HUES6 (cell line): ENCODE results near the gene FAM219B.
"Not testable (repeated sequence)": the region's sequence is repeated elsewhere in the genome, so short reads cannot be mapped to it uniquely, and the experiment has no call there.

Experiments
- H3K27ac ChIP-seq: 2 replicates; pipeline ENCODE4 v1.7.0; 2013; ENCODE audit warnings: low read depth, mild to moderate bottlenecking, low read length, inconsistent platforms
- H3K27me3 ChIP-seq: 2 replicates; pipeline ENCODE4 v1.6.1; 2013; ENCODE audit warnings: low read length; ENCODE audit not compliant: control insufficient read depth, insufficient read depth
- H3K36me3 ChIP-seq: 2 replicates; pipeline ENCODE4 v1.6.1; 2013; ENCODE audit warnings: low read length; ENCODE audit not compliant: control insufficient read depth, insufficient read depth
- H3K4me1 ChIP-seq: 2 replicates; pipeline ENCODE4 v1.6.1; 2013; ENCODE audit warnings: low read length; ENCODE audit not compliant: control insufficient read depth, insufficient read depth
- H3K4me3 ChIP-seq: 2 replicates; pipeline ENCODE4 v1.5.1; 2013; ENCODE audit warnings: low read depth, low read length
- H3K9ac ChIP-seq: one replicate; pipeline ENCODE4 v1.6.1; 2013; ENCODE audit warnings: mild to moderate bottlenecking, low read length
- H3K9me3 ChIP-seq: 2 replicates; pipeline ENCODE4 v1.6.1; 2013; ENCODE audit warnings: low read depth, low read length; ENCODE audit not compliant: control insufficient read depth, insufficient read depth

The FAM219B gene

DNA sequence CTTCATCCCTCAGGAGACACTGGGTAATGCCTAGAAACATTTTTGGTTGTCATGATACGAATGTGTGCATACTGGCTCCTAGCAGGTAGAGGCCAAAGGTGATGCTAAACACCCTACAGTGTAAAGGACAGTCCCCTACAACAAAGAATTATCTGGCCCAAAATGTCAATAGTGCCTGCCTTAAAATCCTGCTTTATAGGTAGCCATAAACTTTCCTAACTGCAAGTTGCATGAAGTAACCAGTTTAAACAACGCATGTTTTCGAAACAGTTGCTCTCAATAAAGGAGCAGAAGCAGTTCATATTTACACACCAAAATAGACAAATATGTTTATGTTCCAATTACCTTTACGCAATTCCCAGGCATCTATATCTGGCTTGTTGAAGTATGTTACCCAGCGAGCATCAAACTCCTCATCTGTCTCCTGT lies 22.1 kb upstream of the FAM219B start:
- H3K36me3 ChIP-seq = peaks cover 57% of the 10 kb centered on the region
- H3K9me3 ChIP-seq = no peaks in the 10 kb centered on the region
- no peak overlapping the region for H3K9ac ChIP-seq
- H3K27me3 ChIP-seq = no peaks in the 10 kb centered on the region
- no peak overlapping the region for H3K4me3 ChIP-seq
- H3K27ac ChIP-seq = no peak overlapping the region
- no peaks in the 10 kb centered on the region for H3K4me1 ChIP-seq

DNA sequence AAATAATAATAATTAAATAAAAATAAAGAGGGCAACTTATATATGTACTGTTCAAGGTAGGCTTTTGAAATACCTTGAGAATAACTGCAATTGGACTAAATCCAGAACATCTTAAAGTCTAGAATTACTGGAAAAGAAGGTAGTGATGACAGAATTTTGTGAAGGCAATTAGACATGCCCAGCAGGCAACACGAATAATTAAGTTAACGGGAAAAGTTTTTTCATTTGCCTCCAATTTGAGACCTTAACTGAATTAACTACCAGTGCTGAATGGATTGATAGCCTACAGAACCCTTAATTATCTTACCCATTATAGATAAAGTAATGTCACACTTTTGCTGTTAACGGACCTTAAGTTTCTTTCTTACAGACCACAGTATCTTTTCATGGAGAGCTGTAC lies 17.9 kb upstream of the FAM219B start:
- Histone ChIP-seq H3K9ac (no peak overlapping the region), H3K4me1 (no peaks in the 10 kb centered on the region), H3K27ac (no peak overlapping the region), H3K36me3 (peaks cover 85% of the 10 kb centered on the region), H3K27me3 (no peaks in the 10 kb centered on the region), H3K4me3 (no peak overlapping the region), H3K9me3 (no peaks in the 10 kb centered on the region)

DNA sequence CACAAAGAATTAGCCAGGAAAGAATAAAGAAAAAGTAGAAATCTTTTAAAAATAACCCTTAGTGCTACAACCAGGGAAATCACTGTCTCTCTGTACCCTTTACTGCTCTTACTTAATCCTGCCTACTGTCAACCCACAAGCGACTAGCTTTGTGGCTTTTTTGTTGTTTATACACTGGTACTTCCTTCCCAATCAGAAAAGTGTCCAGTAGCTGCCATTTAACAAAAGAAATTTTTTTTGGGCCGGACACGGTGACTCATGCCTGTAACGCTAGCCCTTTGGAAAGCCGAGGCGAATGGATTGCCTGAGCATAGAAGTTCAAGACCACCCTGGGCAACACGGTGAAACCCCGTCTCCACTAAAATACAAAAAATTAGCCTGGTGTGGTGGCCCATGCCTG lies 13.8 kb upstream of the FAM219B start:
- Histone ChIP-seq H3K27me3 (no peaks in the 10 kb centered on the region), H3K36me3 (peaks cover 92% of the 10 kb centered on the region), H3K4me3 (no peak overlapping the region), H3K4me1 (no peaks in the 10 kb centered on the region), H3K27ac (no peak overlapping the region), H3K9me3 (no peaks in the 10 kb centered on the region), H3K9ac (no peak overlapping the region)

DNA sequence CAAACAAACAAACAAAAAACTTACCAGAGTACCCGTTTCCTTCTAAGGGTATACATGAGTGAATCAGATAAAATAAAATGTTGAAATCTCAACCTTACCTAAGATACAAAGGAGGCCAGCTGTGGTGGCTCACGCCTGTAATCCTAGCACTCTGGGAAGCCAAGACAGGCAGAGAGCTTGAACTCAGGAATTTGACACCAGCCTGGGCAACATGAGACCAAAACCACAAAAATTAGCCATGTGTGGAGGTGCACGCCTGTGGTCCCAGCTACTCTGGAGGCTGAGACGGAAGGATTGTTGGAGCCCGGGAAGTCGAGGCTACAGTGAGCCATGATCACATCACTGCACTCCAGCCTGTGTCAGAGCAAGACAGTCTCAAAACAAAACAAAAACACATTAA lies 11.0 kb upstream of the FAM219B start:
- H3K4me3 ChIP-seq = no peak overlapping the region
- peaks cover 89% of the 10 kb centered on the region for H3K36me3 ChIP-seq
- H3K9ac ChIP-seq = no peak overlapping the region
- H3K9me3 ChIP-seq = no peaks in the 10 kb centered on the region
- no peaks in the 10 kb centered on the region for H3K27me3 ChIP-seq
- no peaks in the 10 kb centered on the region for H3K4me1 ChIP-seq
- H3K27ac ChIP-seq = no peak overlapping the region

DNA sequence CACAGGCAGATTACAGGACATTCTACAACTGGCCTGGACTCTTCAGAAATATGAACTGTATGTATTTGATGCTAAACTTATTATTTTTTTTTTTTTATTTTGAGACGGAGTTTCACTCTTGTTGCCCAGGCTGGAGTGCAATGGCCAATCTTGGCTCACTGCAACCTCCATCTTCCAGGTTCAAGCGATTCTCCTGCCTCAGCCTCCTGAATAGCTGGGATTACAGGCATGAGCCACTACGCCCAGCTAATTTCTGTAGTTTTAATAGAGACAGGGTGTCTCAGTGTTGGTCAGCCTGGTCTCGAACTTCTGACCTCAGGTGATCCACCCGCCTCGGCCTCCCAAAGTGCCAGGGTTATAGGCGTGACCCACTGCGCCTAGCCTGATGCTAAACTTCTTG lies 7.1 kb upstream of the FAM219B start:
- not testable (repeated sequence) for H3K4me1 ChIP-seq, H3K9me3 ChIP-seq, H3K4me3 ChIP-seq, H3K27ac ChIP-seq, H3K9ac ChIP-seq, H3K27me3 ChIP-seq
- peaks cover 67% of the 10 kb centered on the region for H3K36me3 ChIP-seq

DNA sequence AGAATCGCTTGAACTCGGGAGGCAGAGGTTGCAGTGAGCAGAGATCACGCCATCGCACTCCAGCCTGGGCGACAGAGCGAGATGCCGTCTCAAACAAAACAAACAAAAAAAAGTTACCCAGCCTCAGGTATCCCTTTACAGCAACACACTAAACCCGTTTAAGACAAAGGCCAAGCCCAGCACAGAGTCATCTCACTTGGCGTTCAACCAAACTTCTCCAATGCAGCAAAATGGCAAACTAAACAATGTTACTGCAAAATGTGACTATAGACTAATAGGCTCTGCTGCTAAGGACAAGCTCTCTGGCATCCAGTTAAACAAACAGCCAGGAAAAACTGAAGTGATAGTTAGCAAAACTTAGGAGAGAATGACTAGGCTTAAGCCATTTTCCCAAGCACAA lies 6.4 kb upstream of the FAM219B start:
- Histone ChIP-seq H3K4me1 (no peaks in the 10 kb centered on the region), H3K9me3 (no peaks in the 10 kb centered on the region; the same call in 1 of the 2 replicates), H3K27ac (no peak overlapping the region), H3K9ac (no peak overlapping the region), H3K27me3 (no peaks in the 10 kb centered on the region), H3K36me3 (peaks cover 59% of the 10 kb centered on the region), H3K4me3 (no peak overlapping the region)

DNA sequence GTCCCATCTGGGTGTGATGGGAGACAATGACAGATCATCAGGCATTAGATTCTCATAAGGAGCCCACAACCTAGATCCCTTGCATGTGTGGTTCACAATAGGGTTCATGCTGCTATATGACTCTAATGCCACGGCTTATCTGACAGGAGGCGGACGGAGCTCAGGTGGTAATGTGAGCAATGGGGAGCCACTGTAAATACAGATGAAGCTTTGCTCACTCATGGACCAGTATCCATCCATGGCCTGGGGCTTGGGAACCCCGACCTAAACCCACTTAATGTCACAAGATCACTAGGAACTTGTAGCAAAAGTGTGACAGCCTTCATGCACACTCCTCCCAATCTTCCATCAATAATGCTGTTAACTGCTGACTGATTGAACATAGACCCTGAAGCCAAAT lies 2.0 kb upstream of the FAM219B start:
- Histone ChIP-seq H3K27ac (no peak overlapping the region), H3K9me3 (no peaks in the 10 kb centered on the region; the same call in 1 of the 2 replicates), H3K36me3 (peaks cover 37% of the 10 kb centered on the region), H3K4me1 (peaks cover 12% of the 10 kb centered on the region), H3K9ac (no peak overlapping the region), H3K4me3 (no peak overlapping the region), H3K27me3 (no peaks in the 10 kb centered on the region)

DNA sequence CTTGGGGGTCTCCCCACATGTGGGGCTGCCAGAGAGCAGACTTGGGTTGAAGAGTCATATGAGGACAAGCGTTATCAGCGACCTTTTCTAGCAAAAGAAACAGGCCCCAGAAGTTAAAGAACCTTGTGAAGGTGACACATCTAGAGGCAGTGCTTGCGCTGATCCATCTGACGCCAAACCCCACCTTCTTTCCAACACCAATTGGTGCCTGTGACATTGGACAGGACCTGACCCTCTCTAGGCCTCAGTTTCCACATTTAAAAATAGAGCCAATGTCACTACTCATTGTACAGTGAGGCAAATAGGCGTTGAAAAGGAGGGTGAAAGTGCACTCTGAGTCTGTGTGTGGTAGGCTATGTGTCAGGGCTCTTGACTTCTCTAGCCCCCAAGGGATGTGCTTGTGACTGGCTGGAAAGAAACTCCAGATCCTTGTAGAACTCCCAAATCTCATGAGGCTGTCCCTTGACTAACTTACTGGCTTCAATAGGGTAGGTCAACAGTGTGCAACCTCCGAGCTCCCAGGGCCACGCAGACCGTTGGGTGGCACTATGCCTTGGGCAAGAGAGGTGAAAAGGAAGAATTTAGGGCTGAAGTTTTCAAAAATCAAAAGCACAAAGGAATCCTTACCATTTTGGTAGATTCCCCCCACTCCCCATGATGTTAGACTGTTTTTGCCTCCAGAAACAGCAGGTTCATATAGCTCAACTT lies 666 bp upstream of the FAM219B start:
- peak overlapping the region; percentile 84; the same call in 1 of the 2 replicates for H3K27ac ChIP-seq
- peak overlapping the region; percentile 87 for H3K4me3 ChIP-seq
- H3K4me1 ChIP-seq = peaks cover 12% of the 10 kb centered on the region
- H3K9me3 ChIP-seq = no peaks in the 10 kb centered on the region; the same call in 1 of the 2 replicates
- H3K36me3 ChIP-seq = peaks cover 37% of the 10 kb centered on the region
- H3K9ac ChIP-seq = peak overlapping the region; percentile 89
- H3K27me3 ChIP-seq = no peaks in the 10 kb centered on the region

DNA sequence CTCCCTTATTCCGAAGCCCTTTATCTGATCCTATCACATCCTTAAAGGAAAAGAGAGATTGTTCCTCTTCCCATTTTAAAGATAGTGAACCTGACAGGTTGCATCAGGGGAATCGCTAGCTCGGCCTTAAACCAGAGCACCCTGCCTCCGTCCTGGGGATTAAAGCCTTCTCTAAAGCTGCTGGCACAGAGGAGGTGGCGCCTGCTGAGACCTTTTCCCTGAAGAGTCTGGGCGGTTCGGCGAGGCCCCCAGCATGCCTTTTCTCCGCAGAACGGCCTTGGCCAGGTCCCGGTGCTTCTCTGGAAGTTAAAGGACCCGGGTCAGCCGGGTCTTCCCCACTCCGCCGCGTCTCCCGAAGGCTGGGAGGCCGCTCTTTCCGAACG lies 593 bp downstream of the FAM219B start:
- Histone ChIP-seq H3K36me3 (peaks cover 39% of the 10 kb centered on the region), H3K4me3 (peak overlapping the region; percentile 87), H3K9ac (peak overlapping the region; percentile 89), H3K27me3 (no peaks in the 10 kb centered on the region), H3K4me1 (peaks cover 12% of the 10 kb centered on the region), H3K27ac (peak overlapping the region; percentile 84), H3K9me3 (no peaks in the 10 kb centered on the region; the same call in 1 of the 2 replicates)

DNA sequence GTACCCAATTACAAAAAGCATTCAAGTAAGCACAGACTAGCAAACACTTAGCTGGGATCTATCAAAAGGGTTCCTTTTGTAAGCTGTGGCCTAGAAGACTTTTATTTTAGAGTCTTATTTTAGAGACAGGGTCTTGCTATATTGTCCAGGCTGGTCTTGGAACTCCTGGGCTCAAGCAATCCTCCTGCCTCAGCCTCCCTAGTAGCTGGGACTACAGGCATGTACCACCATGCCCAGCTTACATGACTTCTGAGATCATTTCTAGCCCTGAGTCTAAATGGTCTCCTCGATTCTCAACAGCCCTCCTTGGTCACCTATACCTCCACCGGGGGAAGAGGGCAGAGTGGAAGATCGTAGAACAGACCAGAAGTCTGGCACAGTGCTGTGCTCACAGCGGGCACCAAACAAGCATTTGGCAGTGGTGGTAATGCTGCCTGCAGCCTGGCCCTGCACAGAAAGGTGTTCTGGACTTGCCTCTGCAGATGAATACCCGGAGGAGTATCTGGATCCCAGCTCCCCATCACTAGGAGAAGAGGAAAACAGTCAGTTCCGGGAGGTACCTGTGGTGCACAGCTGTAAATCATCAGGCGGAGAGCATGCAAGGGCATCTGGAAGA lies 2.4 kb downstream of the FAM219B start:
- H3K27ac ChIP-seq = no peak overlapping the region
- peaks cover 56% of the 10 kb centered on the region for H3K36me3 ChIP-seq
- H3K4me1 ChIP-seq = peaks cover 12% of the 10 kb centered on the region
- H3K27me3 ChIP-seq = no peaks in the 10 kb centered on the region
- no peak overlapping the region for H3K4me3 ChIP-seq
- no peak overlapping the region for H3K9ac ChIP-seq
- no peaks in the 10 kb centered on the region; the same call in 1 of the 2 replicates for H3K9me3 ChIP-seq

DNA sequence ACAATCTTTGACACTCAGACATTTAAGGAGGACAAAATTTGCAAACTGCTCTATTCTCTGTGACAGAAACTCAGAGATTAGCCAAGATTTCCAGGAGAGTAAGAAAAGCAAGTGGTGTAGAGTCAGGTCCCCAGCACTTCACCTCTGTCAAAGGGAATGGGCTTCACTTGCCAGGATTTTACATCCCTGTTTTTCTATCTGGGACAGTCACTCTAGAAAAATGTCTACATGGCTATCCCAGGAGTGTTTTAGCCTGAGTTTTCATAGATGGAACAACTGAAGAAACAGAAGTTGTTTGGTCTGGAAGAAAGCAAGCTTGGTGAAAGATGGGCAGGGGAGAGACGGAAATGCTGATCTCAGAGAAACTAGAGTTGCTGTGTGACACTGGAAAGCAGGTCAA lies 3.0 kb downstream of the FAM219B start:
- no peaks in the 10 kb centered on the region for H3K27me3 ChIP-seq
- no peak overlapping the region for H3K4me3 ChIP-seq
- no peak overlapping the region for H3K9ac ChIP-seq
- peaks cover 12% of the 10 kb centered on the region for H3K4me1 ChIP-seq
- peaks cover 62% of the 10 kb centered on the region for H3K36me3 ChIP-seq
- H3K9me3 ChIP-seq = no peaks in the 10 kb centered on the region; the same call in 1 of the 2 replicates
- H3K27ac ChIP-seq = no peak overlapping the region
